SK-N-MC (cell line): ENCODE data around the gene PTGDS.

Experiments used
- EZH2 ChIP-seq: fragments of 200-600 bp; sonication (generic); IDR thresholded peaks from one replicate; pipeline ENCODE4 v1.6.1; 2017; ENCODE audit warnings: antibody characterized with exemption
- POLR2AphosphoS5 ChIP-seq: IDR thresholded peaks from 2 replicates; pipeline ENCODE4 v1.6.1; 2012; ENCODE audit warnings: mild to moderate bottlenecking, low read depth, low read length, borderline replicate concordance

- no peak for TF ChIP-seq POLR2AphosphoS5
- TF ChIP-seq EZH2, result no peak
Observed at GRCh38 chr9:136984464-136985026, 7.2 kb downstream of the PTGDS start.
